ENCODE data around the gene USP22.

- TF ChIP-seq REST (IDR thresholded peaks at IDR 0.05; ENCODE audit: unreplicated experiment) (no peak), CTCF (conservative IDR thresholded peaks at IDR 0.05; ENCODE audit: low read depth in 2 of 2) (no peak), POLR2AphosphoS5 (IDR thresholded peaks at IDR 0.05; ENCODE audit: low read depth) (no peak), EZH2 (IDR thresholded peaks at IDR 0.05; ENCODE audit: low read depth, unreplicated experiment) (no peak), JUNB (IDR thresholded peaks at IDR 0.05; ENCODE audit: unreplicated experiment) (no peak), NANOG (IDR thresholded peaks at IDR 0.05; ENCODE audit: borderline replicate concordance) (no peak)
Observed at GRCh38 chr17:20995164-20995872, 47.5 kb downstream of the USP22 start.

Data from GM23338 (cell line).